ENCODE data around the gene TGM2.

DNA sequence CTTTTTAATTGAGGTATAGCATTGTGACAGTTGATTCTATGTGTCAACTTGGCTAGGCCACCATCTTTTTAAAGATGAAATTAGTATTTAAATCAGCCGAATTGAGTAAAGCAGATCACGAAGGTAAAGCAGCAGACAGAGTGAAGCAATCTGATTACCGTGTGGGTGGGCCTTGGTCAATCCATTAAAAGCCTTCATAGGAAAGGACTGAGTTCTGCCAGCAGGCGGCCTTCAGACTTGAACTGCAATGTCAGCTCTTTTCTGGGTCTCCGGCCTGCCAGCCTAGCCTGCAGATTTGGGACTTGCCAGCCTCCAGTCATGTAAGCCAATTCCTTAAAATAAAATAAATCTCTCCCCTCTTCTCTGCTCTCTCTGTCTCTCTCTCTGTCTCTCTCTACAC lies 22.4 kb upstream of the TGM2 start:
- TF ChIP-seq POLR2AphosphoS5 (IDR thresholded peaks at IDR 0.05; ENCODE audit: low read depth, low read length): no peak
- TF ChIP-seq, protein P1, sequence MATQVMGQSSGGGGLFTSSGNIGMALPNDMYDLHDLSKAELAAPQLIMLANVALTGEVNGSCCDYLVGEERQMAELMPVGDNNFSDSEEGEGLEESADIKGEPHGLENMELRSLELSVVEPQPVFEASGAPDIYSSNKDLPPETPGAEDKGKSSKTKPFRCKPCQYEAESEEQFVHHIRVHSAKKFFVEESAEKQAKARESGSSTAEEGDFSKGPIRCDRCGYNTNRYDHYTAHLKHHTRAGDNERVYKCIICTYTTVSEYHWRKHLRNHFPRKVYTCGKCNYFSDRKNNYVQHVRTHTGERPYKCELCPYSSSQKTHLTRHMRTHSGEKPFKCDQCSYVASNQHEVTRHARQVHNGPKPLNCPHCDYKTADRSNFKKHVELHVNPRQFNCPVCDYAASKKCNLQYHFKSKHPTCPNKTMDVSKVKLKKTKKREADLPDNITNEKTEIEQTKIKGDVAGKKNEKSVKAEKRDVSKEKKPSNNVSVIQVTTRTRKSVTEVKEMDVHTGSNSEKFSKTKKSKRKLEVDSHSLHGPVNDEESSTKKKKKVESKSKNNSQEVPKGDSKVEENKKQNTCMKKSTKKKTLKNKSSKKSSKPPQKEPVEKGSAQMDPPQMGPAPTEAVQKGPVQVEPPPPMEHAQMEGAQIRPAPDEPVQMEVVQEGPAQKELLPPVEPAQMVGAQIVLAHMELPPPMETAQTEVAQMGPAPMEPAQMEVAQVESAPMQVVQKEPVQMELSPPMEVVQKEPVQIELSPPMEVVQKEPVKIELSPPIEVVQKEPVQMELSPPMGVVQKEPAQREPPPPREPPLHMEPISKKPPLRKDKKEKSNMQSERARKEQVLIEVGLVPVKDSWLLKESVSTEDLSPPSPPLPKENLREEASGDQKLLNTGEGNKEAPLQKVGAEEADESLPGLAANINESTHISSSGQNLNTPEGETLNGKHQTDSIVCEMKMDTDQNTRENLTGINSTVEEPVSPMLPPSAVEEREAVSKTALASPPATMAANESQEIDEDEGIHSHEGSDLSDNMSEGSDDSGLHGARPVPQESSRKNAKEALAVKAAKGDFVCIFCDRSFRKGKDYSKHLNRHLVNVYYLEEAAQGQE (IDR thresholded peaks at IDR 0.05; ENCODE audit: insufficient read depth in 1 of 2, low read depth in 2 of 2, low read length in 1 of 2): no peak
- TF ChIP-seq CTCF (IDR thresholded peaks at IDR 0.05): no peak
- no peak for TF ChIP-seq SIN3A (IDR thresholded peaks at IDR 0.05; ENCODE audit: borderline replicate concordance, insufficient read depth, low read depth, low read length)
